Naive thymus-derived CD4-positive, alpha-beta T cell (primary cell): ENCODE data around the gene CAPZA1. TPM values are rescaled to one million over a fixed set of nuclear protein-coding genes. Genes with fewer than 3 reads are reported as not detected.
"Not testable (repeated sequence)": the region's sequence is repeated elsewhere in the genome, so short reads cannot be mapped to it uniquely, and the experiment has no call there.

Experiments used
- ATAC-seq: fragments of 150-1000 bp; cut with Tn5 transposase; 2 replicates; pipeline ENCODE4 v1.10.0; 2021; ENCODE audit warnings: mild to moderate bottlenecking, moderate library complexity
- CTCF ChIA-PET: fragments of 350-600 bp; sonication (Branson Sonifier 250); formaldehyde crosslinking; loops from one replicate; lab custom pipeline; 2021; ENCODE audit warnings: antibody characterized with exemption; lab: Charles Lee
- POLR2A ChIA-PET: fragments of 350-600 bp; sonication (Branson Sonifier 250); formaldehyde crosslinking; loops from one replicate; lab custom pipeline; 2021; ENCODE audit warnings: antibody characterized with exemption, inconsistent platforms; lab: Charles Lee
- DNase-seq, 9 donors: peaks; one replicate each; pipeline versions ENCODE4 v3.0.0 to v3.0.0-alpha.2; 2020 to 2022; ENCODE audit warnings: mixed read lengths in 1 of 9
- H3K27ac ChIP-seq: one replicate; pipeline ENCODE4 v1.7.0; 2013; ENCODE audit warnings: mild to moderate bottlenecking, low read depth, low read length, moderate library complexity
- H3K27me3 ChIP-seq, 2 donors: one replicate each; pipeline ENCODE4 v1.7.0; 2013; ENCODE audit warnings: low read length in 2 of 2, mild to moderate bottlenecking in 2 of 2, moderate library complexity in 2 of 2; ENCODE audit not compliant: control insufficient read depth in 2 of 2, insufficient read depth in 2 of 2
- H3K36me3 ChIP-seq, 3 experiments: 1 replicate in 2 of 3; 2 replicates in 1 of 3; pipeline ENCODE4 v1.7.0; 2013; ENCODE audit warnings: low read length in 3 of 3, mild to moderate bottlenecking in 3 of 3, moderate library complexity in 1 of 3; ENCODE audit not compliant: insufficient read depth in 3 of 3, control insufficient read depth in 2 of 3
- H3K4me1 ChIP-seq, 2 donors: one replicate each; pipeline ENCODE4 v1.7.0; 2013; ENCODE audit warnings: low read length in 2 of 2, mild to moderate bottlenecking in 2 of 2, moderate library complexity in 1 of 2; ENCODE audit not compliant: control insufficient read depth in 2 of 2, insufficient read depth in 2 of 2
- H3K4me3 ChIP-seq: 2 replicates; pipeline ENCODE4 v1.7.0; 2013; ENCODE audit warnings: mild to moderate bottlenecking, low read length
- H3K9me3 ChIP-seq, 3 experiments: 1 replicate in 2 of 3; 2 replicates in 1 of 3; pipeline ENCODE4 v1.7.0; 2013; ENCODE audit warnings: low read length in 3 of 3; ENCODE audit not compliant: control insufficient read depth in 2 of 3
- H3K27ac Mint-ChIP-seq, 9 donors: one replicate each; pipeline ENCODE4 v1.8.0; 2020 to 2022; ENCODE audit warnings: mixed read lengths in 9 of 9, mild to moderate bottlenecking in 8 of 9, moderate library complexity in 5 of 9, inconsistent platforms in 2 of 9
- H3K27me3 Mint-ChIP-seq, 5 donors: one replicate each; pipeline ENCODE4 v1.8.0; 2021 to 2022; ENCODE audit warnings: mixed read lengths in 5 of 5, mild to moderate bottlenecking in 1 of 5
- H3K36me3 Mint-ChIP-seq, 5 donors: one replicate each; pipeline ENCODE4 v1.8.0; 2020 to 2022; ENCODE audit warnings: mixed read lengths in 5 of 5, mild to moderate bottlenecking in 3 of 5, inconsistent platforms in 1 of 5
- H3K4me1 Mint-ChIP-seq, 7 donors: one replicate each; pipeline ENCODE4 v1.8.0; 2020 to 2022; ENCODE audit warnings: mixed read lengths in 7 of 7, mild to moderate bottlenecking in 3 of 7, inconsistent platforms in 1 of 7
- H3K4me3 Mint-ChIP-seq, 10 donors: one replicate each; pipeline ENCODE4 v1.8.0; 2020 to 2022; ENCODE audit warnings: mild to moderate bottlenecking in 10 of 10, mixed read lengths in 10 of 10, moderate library complexity in 6 of 10, inconsistent platforms in 2 of 10
- H3K9me3 Mint-ChIP-seq, 11 donors: one replicate each; pipeline ENCODE4 v1.8.0; 2020 to 2022; ENCODE audit warnings: mixed read lengths in 11 of 11, mild to moderate bottlenecking in 4 of 11, inconsistent platforms in 1 of 11, moderate library complexity in 1 of 11
- intact Hi-C, 2 donors: fragments of 100-400 bp; cut with micrococcal nuclease; formaldehyde crosslinking; loops; one replicate each; pipeline ENCODE4 v1.15.1; 2023
- polyA plus RNA-seq, 2 donors: library from polyadenylated mRNA; unstranded; fragments of 300-500 nt; fragmentation: Illumina TruSeq; gene quantifications; one replicate each; pipeline ENCODE4 v1.2.3, GENCODE V29; 2021
- total RNA-seq, 6 experiments: library from RNA in 5 of 6; stranded (reverse) in 5 of 6; gene quantifications; 1 replicate in 5 of 6; 2 replicates in 1 of 6; pipeline ENCODE4 v1.2.3 and lab custom pipeline; 2021 to 2026

The CAPZA1 gene
- total and polyA plus RNA-seq, 7 experiments from 2014 or later: 114 to 237 (median 135) TPM

DNA sequence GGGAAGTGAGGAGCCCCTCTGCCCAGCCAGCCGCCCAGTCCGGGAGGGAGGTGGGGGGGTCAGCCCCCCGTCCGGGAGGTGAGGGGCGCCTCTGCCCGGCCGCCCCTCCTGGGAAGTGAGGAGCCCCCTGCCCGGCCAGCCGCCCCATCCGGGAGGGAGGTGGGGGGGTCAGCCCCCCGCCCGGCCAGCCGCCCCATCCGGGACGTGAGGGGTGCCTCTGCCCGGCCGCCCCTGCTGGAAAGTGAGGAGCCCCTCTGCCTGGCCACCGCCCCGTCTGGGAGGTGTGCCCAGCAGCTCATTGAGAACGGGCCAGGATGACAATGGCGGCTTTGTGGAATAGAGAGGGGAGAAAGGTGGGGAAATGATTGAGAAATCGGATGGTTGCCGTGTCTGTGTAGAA is 20.8 kb downstream of the CAPZA1 start:
- H3K27me3 ChIP-seq, POLR2A ChIA-PET, intact Hi-C loops, H3K9me3 ChIP-seq, H3K27ac ChIP-seq, H3K4me1 ChIP-seq, DNase-seq, H3K36me3 ChIP-seq, H3K4me3 ChIP-seq, H3K9me3 Mint-ChIP-seq, CTCF ChIA-PET, ATAC-seq, H3K27me3 Mint-ChIP-seq: not testable (repeated sequence)
- Mint-ChIP-seq H3K36me3 (peaks cover 4 to 14% (median 12%) of the 10 kb centered on the region in 5 donors), H3K4me3 (peak overlapping the region in 1 of 10 donors; percentile 45), H3K4me1 (peaks cover 20 to 61% (median 53%) of the 10 kb centered on the region in 7 donors), H3K27ac (peak overlapping the region in 1 of 9 donors; percentile 48)

DNA sequence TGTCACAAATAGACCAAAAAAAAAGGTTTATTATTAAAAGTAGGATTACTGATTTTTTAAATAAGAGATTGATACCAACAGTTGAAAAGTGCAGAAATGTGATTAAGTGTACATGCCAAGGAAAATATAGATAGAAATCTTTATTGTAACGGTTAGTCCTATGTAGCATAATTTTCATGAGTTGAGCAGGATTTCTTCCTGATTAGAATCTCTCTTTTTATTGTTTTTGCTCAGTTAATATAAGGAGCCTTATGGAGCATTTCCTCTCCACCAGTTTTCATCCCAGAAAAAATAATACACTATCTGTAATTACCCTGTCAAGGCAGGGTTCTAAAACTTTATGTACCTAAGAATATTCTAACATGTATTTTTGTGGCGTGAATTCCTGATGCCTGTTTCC is 23.4 kb downstream of the CAPZA1 start:
- Mint-ChIP-seq H3K36me3 (peaks cover under 1 to 23% (median 18%) of the 10 kb centered on the region in 5 donors), H3K27ac (peak overlapping the region in 2 of 9 donors; percentile 14 to 26), H3K9me3 (no peaks in the 10 kb centered on the region), H3K27me3 (no peaks in the 10 kb centered on the region), H3K4me3 (no peak overlapping the region), H3K4me1 (peaks cover 15 to 56% (median 43%) of the 10 kb centered on the region in 7 donors)
- H3K4me3 ChIP-seq: no peak overlapping the region
- ChIA-PET POLR2A (interaction anchor here (1.0 kb wide), 1 partner anchor 24 kb away, joined by 3 read pairs; the partner anchor contains the start of genes CAPZA1 and ST7L), CTCF (interaction anchor here (0.5 to 1.2 kb wide), 2 partner anchors 65 to 214 kb away, joined by 3 read pairs; no protein-coding TSS in a partner anchor)
- ATAC-seq: no peak
- H3K36me3 ChIP-seq: no peaks in the 10 kb centered on the region
- DNase-seq: no peak
- no peaks in the 10 kb centered on the region for H3K9me3 ChIP-seq
- H3K27ac ChIP-seq: no peak overlapping the region
- no peaks in the 10 kb centered on the region for H3K27me3 ChIP-seq
- H3K4me1 ChIP-seq: peaks cover 0 to 8% of the 10 kb centered on the region in 2 donors
- intact Hi-C loops: loop anchor here in 1 of 2 donors (2.0 kb wide), 1 partner anchor 14 kb away; no protein-coding TSS in a partner anchor

DNA sequence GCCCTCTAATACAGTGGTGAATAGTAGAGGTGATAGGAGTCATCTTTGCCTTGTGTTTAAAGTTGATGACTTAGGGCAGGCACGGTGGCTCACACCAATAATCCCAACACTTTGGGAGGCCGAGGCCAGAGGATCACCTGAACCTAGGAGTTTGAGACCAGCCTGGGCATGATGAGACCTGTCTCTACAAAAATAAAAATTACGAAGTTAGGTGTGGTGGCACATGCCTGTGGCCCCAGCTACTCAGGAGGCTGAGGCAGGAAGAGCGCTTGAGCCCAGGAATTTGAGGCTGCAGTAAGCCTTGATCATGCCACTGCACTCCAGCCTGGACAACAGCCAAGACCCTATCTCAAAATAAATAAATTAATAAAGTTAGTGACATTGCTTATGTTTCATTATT is 26.6 kb downstream of the CAPZA1 start:
- ChIA-PET POLR2A (no interaction called here), CTCF (interaction anchor here (0.7 kb wide), 1 partner anchor 1184 kb away, joined by 3 read pairs; no protein-coding TSS in a partner anchor)
- DNase-seq (no peak), ATAC-seq (no peak)
- Mint-ChIP-seq H3K27ac (peak overlapping the region in 7 of 9 donors; percentile 4 to 71 (median 36)), H3K36me3 (peaks cover 7 to 38% (median 35%) of the 10 kb centered on the region in 5 donors), H3K4me1 (peaks cover 15 to 65% (median 37%) of the 10 kb centered on the region in 7 donors), H3K9me3 (no peaks in the 10 kb centered on the region), H3K4me3 (no peak overlapping the region), H3K27me3 (no peaks in the 10 kb centered on the region)
- peaks cover 0 to 8% of the 10 kb centered on the region in 2 donors for H3K4me1 ChIP-seq
- H3K27ac ChIP-seq: no peak overlapping the region
- H3K27me3 ChIP-seq: no peaks in the 10 kb centered on the region
- peaks cover 13 to 24% (median 20%) of the 10 kb centered on the region in 3 experiments for H3K36me3 ChIP-seq
- intact Hi-C loops: loop anchor here in 1 of 2 donors (2.0 kb wide), 1 partner anchor 25 kb away; no protein-coding TSS in a partner anchor
- H3K4me3 ChIP-seq: no peak overlapping the region
- no peaks in the 10 kb centered on the region for H3K9me3 ChIP-seq

DNA sequence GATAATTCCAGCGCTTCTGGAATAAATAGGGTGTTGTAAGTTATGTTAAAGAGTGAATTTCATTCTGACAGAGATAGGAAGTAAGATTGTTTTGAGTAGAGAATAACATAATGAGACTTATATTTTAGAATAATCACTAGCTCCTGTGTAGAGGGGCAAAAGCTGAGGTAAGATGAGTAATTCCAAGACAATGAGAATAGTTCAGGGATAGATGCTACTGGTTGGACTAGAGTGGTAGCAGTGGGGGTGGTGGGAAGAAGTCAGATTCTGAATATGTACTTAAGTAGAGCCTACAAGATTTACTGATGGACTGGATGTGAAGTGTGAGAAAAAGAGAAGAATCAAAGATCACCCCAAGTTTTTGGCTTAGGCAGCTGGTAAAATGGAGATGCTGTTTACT is 31.6 kb downstream of the CAPZA1 start:
- H3K27me3 ChIP-seq: no peaks in the 10 kb centered on the region
- CTCF ChIA-PET: interaction anchor here (1.1 kb wide), 1 partner anchor 67 kb away, joined by 4 read pairs; a partner anchor contains a TSS
- Mint-ChIP-seq H3K4me3 (no peak overlapping the region), H3K27me3 (no peaks in the 10 kb centered on the region), H3K4me1 (peaks cover 3 to 33% (median 17%) of the 10 kb centered on the region in 7 donors), H3K9me3 (no peaks in the 10 kb centered on the region), H3K36me3 (peaks cover 9 to 45% (median 36%) of the 10 kb centered on the region in 5 donors), H3K27ac (peak overlapping the region in 8 of 9 donors; percentile 0 to 73 (median 46))
- H3K4me1 ChIP-seq: peaks cover 0 to 1% of the 10 kb centered on the region in 2 donors
- H3K27ac ChIP-seq: no peak overlapping the region
- intact Hi-C loops: no loop called here
- ATAC-seq: no peak
- POLR2A ChIA-PET: interaction anchor here (1.5 to 2.2 kb wide), 2 partner anchors 9 to 33 kb away, joined by 4 to 6 read pairs; no protein-coding TSS in a partner anchor
- peaks cover 13 to 39% (median 27%) of the 10 kb centered on the region in 3 experiments for H3K36me3 ChIP-seq
- no peak overlapping the region for H3K4me3 ChIP-seq
- H3K9me3 ChIP-seq: no peaks in the 10 kb centered on the region
- DNase-seq: no peak

DNA sequence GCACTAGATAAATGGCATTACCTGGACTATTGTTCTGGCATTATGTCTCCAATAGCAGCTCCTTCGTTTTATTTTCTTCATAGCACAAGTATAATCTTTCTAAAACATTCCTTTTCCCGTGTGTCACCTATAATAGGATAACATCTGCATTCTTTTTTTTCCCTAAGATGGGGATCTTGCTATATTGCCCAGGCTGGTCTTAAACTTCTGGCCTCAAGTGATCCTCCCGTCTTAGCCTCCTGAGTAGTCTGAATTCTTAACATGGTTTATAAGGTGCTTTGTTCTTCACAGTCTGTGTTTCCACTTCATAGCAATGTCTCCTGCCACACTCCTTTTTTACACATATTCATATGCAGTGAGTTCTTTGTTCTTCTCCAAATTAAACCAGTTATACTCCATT is 46.2 kb downstream of the CAPZA1 start:
- no peaks in the 10 kb centered on the region for H3K9me3 ChIP-seq
- no peaks in the 10 kb centered on the region for H3K27me3 ChIP-seq
- no peak for DNase-seq
- Mint-ChIP-seq H3K4me3 (no peak overlapping the region), H3K27ac (peak overlapping the region in 5 of 9 donors; percentile 3 to 42 (median 16)), H3K4me1 (peaks cover 3 to 35% (median 12%) of the 10 kb centered on the region in 7 donors), H3K27me3 (no peaks in the 10 kb centered on the region), H3K9me3 (no peaks in the 10 kb centered on the region), H3K36me3 (peaks cover 15 to 71% (median 40%) of the 10 kb centered on the region in 5 donors)
- CTCF ChIA-PET: no interaction called here
- no peak overlapping the region for H3K4me3 ChIP-seq
- H3K27ac ChIP-seq: no peak overlapping the region
- ATAC-seq: no peak
- peaks cover 5 to 92% (median 21%) of the 10 kb centered on the region in 3 experiments for H3K36me3 ChIP-seq
- POLR2A ChIA-PET: interaction anchor here (1.8 kb wide), 1 partner anchor 9 kb away, joined by 4 read pairs; the partner anchor contains the start of gene MOV10
- intact Hi-C loops: no loop called here
- no peaks in the 10 kb centered on the region for H3K4me1 ChIP-seq

DNA sequence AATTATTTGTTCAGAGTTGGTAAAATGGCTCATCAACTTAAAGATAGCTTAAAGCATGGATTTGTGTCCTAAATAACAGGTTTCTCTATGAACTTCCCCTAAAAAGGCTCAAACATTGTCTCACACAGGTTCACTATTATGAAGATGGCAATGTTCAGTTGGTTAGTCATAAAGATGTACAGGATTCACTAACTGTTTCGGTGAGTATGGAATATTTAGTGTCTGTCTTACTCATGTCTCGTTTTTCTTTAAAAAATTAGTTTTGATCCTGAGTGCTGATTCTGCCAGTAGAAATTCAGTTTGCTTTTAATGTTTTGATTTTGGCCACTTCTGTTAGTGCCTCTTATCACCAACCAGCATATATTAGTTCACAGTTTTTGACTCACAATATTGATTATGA is 47.3 kb downstream of the CAPZA1 start:
- H3K4me1 ChIP-seq: no peaks in the 10 kb centered on the region
- Mint-ChIP-seq H3K9me3 (no peaks in the 10 kb centered on the region), H3K27me3 (no peaks in the 10 kb centered on the region), H3K36me3 (peaks cover 9 to 70% (median 34%) of the 10 kb centered on the region in 5 donors), H3K4me3 (no peak overlapping the region), H3K4me1 (peaks cover 0 to 36% (median 15%) of the 10 kb centered on the region in 7 donors), H3K27ac (peak overlapping the region in 7 of 9 donors; percentile 4 to 91 (median 43))
- intact Hi-C loops: no loop called here
- no peak for DNase-seq
- CTCF ChIA-PET: no interaction called here
- no peak overlapping the region for H3K4me3 ChIP-seq
- H3K9me3 ChIP-seq: no peaks in the 10 kb centered on the region
- POLR2A ChIA-PET: no interaction called here
- ATAC-seq: no peak
- peaks cover 5 to 81% (median 28%) of the 10 kb centered on the region in 3 experiments for H3K36me3 ChIP-seq
- H3K27ac ChIP-seq: no peak overlapping the region
- no peaks in the 10 kb centered on the region for H3K27me3 ChIP-seq
